Mammary epithelial cell (primary cell): ENCODE results near the gene CFAP161.

Source experiments
- CTCF ChIP-seq, 2 donors: IDR thresholded peaks in 1 of 2; conservative IDR thresholded peaks in 1 of 2; 2 replicates each; pipeline ENCODE4 v1.5.1; 2011 to 2012; ENCODE audit warnings: inconsistent platforms in 2 of 2, low read length in 2 of 2, mild to moderate bottlenecking in 2 of 2, control low read depth in 1 of 2, low read depth in 1 of 2; ENCODE audit not compliant: insufficient read depth in 1 of 2; ENCODE audit errors: extremely low read depth in 1 of 2
- EZH2 ChIP-seq: IDR thresholded peaks from 2 replicates; pipeline ENCODE4 v1.6.1; 2012; ENCODE audit warnings: low read length, inconsistent platforms, borderline replicate concordance

- TF ChIP-seq CTCF (conservative IDR thresholded peaks at IDR 0.05 in 1 of 2, IDR thresholded peaks at IDR 0.05 in 1 of 2; ENCODE audit: extremely low read depth in 1 of 2, insufficient read depth in 1 of 2, low read depth in 1 of 2, low read length in 2 of 2) (no peak), EZH2 (no peak)
Measured at GRCh38 chr15:81088470-81089013, 45.5 kb upstream of the CFAP161 start.
